HG02678 (cell line): ENCODE measurements around the gene APMAP.

ENCODE experiments used
- ATAC-seq: cut with Tn5 transposase; IDR thresholded peaks from one replicate; pipeline ENCODE4 v1.9.1; 2021; ENCODE audit warnings: mild to moderate bottlenecking, moderate library complexity; ENCODE audit not compliant: unreplicated experiment

The APMAP gene

GRCh38 chr20:24914388-24915241 lies 77.9 kb downstream of the APMAP start:
- no peak for ATAC-seq

DNA sequence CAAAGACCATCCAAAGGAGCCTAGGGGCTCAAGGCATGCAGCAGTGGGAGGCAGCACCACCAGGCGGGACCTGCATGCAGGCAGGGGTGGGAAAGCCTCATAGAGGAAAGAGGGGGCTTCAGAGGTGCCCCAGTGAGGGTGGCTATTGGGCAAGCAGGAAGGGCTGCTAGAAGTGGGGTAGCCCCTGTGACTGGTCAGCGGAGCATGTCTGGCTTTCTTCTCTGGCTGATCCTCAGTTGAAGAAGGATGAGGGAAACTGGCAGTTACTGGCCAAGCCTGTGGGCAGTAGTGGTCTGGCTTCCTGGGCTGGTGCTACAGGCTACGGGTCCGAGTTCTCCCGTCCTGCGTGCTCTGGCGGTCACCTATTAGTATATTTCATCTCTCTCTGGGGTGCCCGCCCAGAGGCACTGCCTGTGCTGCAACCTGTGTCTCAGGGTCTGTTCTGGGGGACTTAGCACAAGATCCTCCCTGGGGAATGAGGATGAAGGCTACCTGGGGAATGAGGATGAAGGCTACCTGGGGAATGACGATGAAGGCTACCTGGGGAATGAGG lies 79.4 kb downstream of the APMAP start:
- no peak for ATAC-seq
